HEK293 (cell line): ENCODE measurements around the gene TNFRSF21.

Experiments
- KLF10 ChIP-seq: fragments of 450-650 bp; IDR thresholded peaks from 2 replicates; pipeline ENCODE4 v1.5.1; 2018; ENCODE audit warnings: missing biosample characterization, mild to moderate bottlenecking, missing genetic modification characterization
- ZBTB17 ChIP-seq: fragments of 450-650 bp; formaldehyde crosslinking; IDR thresholded peaks from 2 replicates; pipeline ENCODE4 v1.5.1; 2016; ENCODE audit warnings: missing biosample characterization, missing genetic modification characterization
- ZBTB7A ChIP-seq: fragments of 450-650 bp; formaldehyde crosslinking; IDR thresholded peaks from 2 replicates; pipeline ENCODE4 v1.5.1; 2016; ENCODE audit warnings: low read depth, missing biosample characterization, missing genetic modification characterization
- ZNF114 ChIP-seq: fragments of 450-650 bp; formaldehyde crosslinking; IDR thresholded peaks from 2 replicates; pipeline ENCODE4 v1.5.0; 2017; ENCODE audit warnings: missing biosample characterization, missing genetic modification characterization
- ZNF214 ChIP-seq: fragments of 450-650 bp; formaldehyde crosslinking; IDR thresholded peaks from 2 replicates; pipeline ENCODE4 v1.5.1; 2017; ENCODE audit warnings: missing biosample characterization, mild to moderate bottlenecking, missing genetic modification characterization, borderline replicate concordance
- ZNF274 ChIP-seq, 2 experiments: fragments of 200-500 bp in 1 of 2; fragments of 450-650 bp in 1 of 2; sonication (Bioruptor generic) in 1 of 2; formaldehyde crosslinking in 1 of 2; IDR thresholded peaks; 2 replicates each; pipeline versions ENCODE4 v1.5.1 to v1.6.1; 2014 to 2016; ENCODE audit warnings: borderline replicate concordance in 1 of 2, inconsistent platforms in 1 of 2, low read length in 1 of 2, missing biosample characterization in 1 of 2, missing genetic modification characterization in 1 of 2
- ZNF311 ChIP-seq: fragments of 450-650 bp; formaldehyde crosslinking; IDR thresholded peaks from 2 replicates; pipeline ENCODE4 v1.5.1; 2017; ENCODE audit warnings: missing biosample characterization, missing genetic modification characterization, borderline replicate concordance
- ZNF530 ChIP-seq: fragments of 450-650 bp; formaldehyde crosslinking; IDR thresholded peaks from 2 replicates; pipeline ENCODE4 v1.5.1; 2016; ENCODE audit warnings: low read depth, missing biosample characterization, missing genetic modification characterization
- ZNF549 ChIP-seq: fragments of 450-650 bp; IDR thresholded peaks from 2 replicates; pipeline ENCODE4 v1.5.1; 2018; ENCODE audit warnings: missing biosample characterization, missing genetic modification characterization, mild to moderate bottlenecking, inconsistent platforms, moderate library complexity
- ZNF768 ChIP-seq: fragments of 450-650 bp; formaldehyde crosslinking; IDR thresholded peaks from 2 replicates; pipeline ENCODE4 v1.5.1; 2018; ENCODE audit warnings: missing biosample characterization, mild to moderate bottlenecking, missing genetic modification characterization
- TF ChIP-seq, protein P1 (sequence below): sonication (generic); formaldehyde crosslinking; IDR thresholded peaks from 2 replicates; pipeline ENCODE4 v1.8.1; 2022; ENCODE audit warnings: mild to moderate bottlenecking, moderate library complexity, missing genetic modification reagents
- TF ChIP-seq, protein P2 (sequence below): fragments of 450-650 bp; formaldehyde crosslinking; IDR thresholded peaks from 2 replicates; pipeline ENCODE4 v1.5.1; 2016; ENCODE audit warnings: missing biosample characterization, missing genetic modification characterization
- TF ChIP-seq, protein P3 (sequence below): fragments of 450-650 bp; formaldehyde crosslinking; IDR thresholded peaks from 2 replicates; pipeline ENCODE4 v1.5.1; 2017; ENCODE audit warnings: missing biosample characterization, missing genetic modification characterization
- TF ChIP-seq, protein P4 (sequence below): fragments of 450-650 bp; formaldehyde crosslinking; IDR thresholded peaks from 2 replicates; pipeline ENCODE4 v1.5.1; 2016; ENCODE audit warnings: missing biosample characterization, missing genetic modification characterization

DNA sequence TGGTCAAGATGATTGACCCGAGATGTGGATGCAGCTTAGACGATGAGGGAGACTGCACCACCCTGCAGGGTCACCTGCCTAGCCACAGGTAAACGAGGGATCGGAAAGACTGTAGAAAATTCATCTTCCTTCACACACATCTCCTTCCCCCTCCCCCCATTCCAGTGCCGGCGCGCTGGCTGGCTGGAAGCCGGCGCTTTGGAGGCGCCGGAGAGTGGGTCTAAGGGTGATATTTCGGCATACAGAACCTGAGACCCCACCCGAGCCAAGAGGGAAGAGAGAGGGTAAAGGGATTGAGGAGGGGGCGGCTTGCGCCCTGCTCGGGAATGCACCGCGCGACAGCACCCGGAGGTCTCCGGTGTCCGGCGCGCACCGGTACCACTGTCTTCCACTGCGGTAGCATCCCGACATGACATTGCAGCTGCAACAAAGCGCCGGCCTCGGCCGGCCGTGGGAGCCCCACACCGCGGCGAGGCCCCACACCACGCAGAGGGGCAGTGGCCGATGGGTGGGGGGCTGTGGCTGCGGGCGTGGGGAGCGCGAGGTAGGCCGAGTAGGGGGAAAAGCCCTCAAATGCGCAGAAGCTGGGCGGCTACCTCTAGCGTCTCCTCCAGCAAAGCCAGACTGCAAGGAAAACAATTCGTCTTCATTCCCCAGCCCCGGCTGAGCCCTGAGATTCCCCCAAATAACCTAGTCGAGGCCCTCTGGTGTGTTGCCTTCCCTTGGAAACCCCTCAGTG is 984 bp downstream of the TNFRSF21 start:
- TF ChIP-seq ZBTB7A (tag by site-specific recombination), result no peak
- TF ChIP-seq, protein P1, sequence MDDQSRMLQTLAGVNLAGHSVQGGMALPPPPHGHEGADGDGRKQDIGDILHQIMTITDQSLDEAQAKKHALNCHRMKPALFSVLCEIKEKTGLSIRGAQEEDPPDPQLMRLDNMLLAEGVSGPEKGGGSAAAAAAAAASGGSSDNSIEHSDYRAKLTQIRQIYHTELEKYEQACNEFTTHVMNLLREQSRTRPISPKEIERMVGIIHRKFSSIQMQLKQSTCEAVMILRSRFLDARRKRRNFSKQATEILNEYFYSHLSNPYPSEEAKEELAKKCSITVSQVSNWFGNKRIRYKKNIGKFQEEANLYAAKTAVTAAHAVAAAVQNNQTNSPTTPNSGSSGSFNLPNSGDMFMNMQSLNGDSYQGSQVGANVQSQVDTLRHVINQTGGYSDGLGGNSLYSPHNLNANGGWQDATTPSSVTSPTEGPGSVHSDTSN, result peak; percentile 20; the same call in 1 of the 2 replicates
- TF ChIP-seq ZNF530 (tag by site-specific recombination), result no peak
- TF ChIP-seq, protein P2, sequence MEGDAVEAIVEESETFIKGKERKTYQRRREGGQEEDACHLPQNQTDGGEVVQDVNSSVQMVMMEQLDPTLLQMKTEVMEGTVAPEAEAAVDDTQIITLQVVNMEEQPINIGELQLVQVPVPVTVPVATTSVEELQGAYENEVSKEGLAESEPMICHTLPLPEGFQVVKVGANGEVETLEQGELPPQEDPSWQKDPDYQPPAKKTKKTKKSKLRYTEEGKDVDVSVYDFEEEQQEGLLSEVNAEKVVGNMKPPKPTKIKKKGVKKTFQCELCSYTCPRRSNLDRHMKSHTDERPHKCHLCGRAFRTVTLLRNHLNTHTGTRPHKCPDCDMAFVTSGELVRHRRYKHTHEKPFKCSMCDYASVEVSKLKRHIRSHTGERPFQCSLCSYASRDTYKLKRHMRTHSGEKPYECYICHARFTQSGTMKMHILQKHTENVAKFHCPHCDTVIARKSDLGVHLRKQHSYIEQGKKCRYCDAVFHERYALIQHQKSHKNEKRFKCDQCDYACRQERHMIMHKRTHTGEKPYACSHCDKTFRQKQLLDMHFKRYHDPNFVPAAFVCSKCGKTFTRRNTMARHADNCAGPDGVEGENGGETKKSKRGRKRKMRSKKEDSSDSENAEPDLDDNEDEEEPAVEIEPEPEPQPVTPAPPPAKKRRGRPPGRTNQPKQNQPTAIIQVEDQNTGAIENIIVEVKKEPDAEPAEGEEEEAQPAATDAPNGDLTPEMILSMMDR (tag by site-specific recombination), result no peak
- TF ChIP-seq ZNF114 (tag by site-specific recombination), result no peak
- TF ChIP-seq ZNF214 (tag by site-specific recombination), result no peak
- TF ChIP-seq ZNF768 (tag by site-specific recombination), result no peak
- TF ChIP-seq ZNF311 (tag by site-specific recombination), result no peak
- no peak for TF ChIP-seq ZNF274 (IDR thresholded peaks at IDR 0.05; ENCODE audit: low read length)
- no peak for TF ChIP-seq ZNF274 (tag by site-specific recombination; IDR thresholded peaks at IDR 0.05; ENCODE audit: borderline replicate concordance)
- TF ChIP-seq, protein P3, sequence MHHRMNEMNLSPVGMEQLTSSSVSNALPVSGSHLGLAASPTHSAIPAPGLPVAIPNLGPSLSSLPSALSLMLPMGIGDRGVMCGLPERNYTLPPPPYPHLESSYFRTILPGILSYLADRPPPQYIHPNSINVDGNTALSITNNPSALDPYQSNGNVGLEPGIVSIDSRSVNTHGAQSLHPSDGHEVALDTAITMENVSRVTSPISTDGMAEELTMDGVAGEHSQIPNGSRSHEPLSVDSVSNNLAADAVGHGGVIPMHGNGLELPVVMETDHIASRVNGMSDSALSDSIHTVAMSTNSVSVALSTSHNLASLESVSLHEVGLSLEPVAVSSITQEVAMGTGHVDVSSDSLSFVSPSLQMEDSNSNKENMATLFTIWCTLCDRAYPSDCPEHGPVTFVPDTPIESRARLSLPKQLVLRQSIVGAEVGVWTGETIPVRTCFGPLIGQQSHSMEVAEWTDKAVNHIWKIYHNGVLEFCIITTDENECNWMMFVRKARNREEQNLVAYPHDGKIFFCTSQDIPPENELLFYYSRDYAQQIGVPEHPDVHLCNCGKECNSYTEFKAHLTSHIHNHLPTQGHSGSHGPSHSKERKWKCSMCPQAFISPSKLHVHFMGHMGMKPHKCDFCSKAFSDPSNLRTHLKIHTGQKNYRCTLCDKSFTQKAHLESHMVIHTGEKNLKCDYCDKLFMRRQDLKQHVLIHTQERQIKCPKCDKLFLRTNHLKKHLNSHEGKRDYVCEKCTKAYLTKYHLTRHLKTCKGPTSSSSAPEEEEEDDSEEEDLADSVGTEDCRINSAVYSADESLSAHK (tag by site-specific recombination), result no peak
- TF ChIP-seq ZNF549 (tag by site-specific recombination), result no peak
- TF ChIP-seq, protein P4, sequence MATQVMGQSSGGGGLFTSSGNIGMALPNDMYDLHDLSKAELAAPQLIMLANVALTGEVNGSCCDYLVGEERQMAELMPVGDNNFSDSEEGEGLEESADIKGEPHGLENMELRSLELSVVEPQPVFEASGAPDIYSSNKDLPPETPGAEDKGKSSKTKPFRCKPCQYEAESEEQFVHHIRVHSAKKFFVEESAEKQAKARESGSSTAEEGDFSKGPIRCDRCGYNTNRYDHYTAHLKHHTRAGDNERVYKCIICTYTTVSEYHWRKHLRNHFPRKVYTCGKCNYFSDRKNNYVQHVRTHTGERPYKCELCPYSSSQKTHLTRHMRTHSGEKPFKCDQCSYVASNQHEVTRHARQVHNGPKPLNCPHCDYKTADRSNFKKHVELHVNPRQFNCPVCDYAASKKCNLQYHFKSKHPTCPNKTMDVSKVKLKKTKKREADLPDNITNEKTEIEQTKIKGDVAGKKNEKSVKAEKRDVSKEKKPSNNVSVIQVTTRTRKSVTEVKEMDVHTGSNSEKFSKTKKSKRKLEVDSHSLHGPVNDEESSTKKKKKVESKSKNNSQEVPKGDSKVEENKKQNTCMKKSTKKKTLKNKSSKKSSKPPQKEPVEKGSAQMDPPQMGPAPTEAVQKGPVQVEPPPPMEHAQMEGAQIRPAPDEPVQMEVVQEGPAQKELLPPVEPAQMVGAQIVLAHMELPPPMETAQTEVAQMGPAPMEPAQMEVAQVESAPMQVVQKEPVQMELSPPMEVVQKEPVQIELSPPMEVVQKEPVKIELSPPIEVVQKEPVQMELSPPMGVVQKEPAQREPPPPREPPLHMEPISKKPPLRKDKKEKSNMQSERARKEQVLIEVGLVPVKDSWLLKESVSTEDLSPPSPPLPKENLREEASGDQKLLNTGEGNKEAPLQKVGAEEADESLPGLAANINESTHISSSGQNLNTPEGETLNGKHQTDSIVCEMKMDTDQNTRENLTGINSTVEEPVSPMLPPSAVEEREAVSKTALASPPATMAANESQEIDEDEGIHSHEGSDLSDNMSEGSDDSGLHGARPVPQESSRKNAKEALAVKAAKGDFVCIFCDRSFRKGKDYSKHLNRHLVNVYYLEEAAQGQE (tag by site-specific recombination), result no peak
- TF ChIP-seq KLF10 (tag by site-specific recombination), result no peak
- TF ChIP-seq ZBTB17, result no peak
